Dendritic cell treated with granulocyte-macrophage colony-stimulating factor and Interleukin-4, amounts not matched to agents 40 ng/mL and 50 ng/mL, for 4 days (primary cell): ENCODE results near the gene CAPN9.

ENCODE experiments used
- H3K27ac Mint-ChIP-seq: one replicate; pipeline ENCODE4 v1.8.0; 2022; ENCODE audit warnings: mild to moderate bottlenecking, mixed read lengths
- H3K27me3 Mint-ChIP-seq: one replicate; pipeline ENCODE4 v1.8.0; 2022; ENCODE audit warnings: mild to moderate bottlenecking, mixed read lengths
- H3K36me3 Mint-ChIP-seq: one replicate; pipeline ENCODE4 v1.8.0; 2022; ENCODE audit warnings: low read depth, mixed read lengths
- H3K4me1 Mint-ChIP-seq: one replicate; pipeline ENCODE4 v1.8.0; 2022; ENCODE audit warnings: low read depth, mixed read lengths
- H3K4me3 Mint-ChIP-seq: one replicate; pipeline ENCODE4 v1.8.0; 2022; ENCODE audit warnings: mild to moderate bottlenecking, moderate library complexity, mixed read lengths
- H3K9me3 Mint-ChIP-seq: one replicate; pipeline ENCODE4 v1.8.0; 2022; ENCODE audit warnings: mixed read lengths
- intact Hi-C: fragments of 100-400 bp; cut with micrococcal nuclease; formaldehyde crosslinking; loops from one replicate; pipeline ENCODE4 v1.15.0; 2022

Gene CAPN9

GRCh38 chr1:230798491-230798890 lies 51.3 kb downstream of the CAPN9 start:
- peaks cover 4% of the 10 kb centered on the region for H3K27me3 Mint-ChIP-seq
- H3K4me1 Mint-ChIP-seq, result no peaks in the 10 kb centered on the region
- H3K36me3 Mint-ChIP-seq, result no peaks in the 10 kb centered on the region
- no peak overlapping the region for H3K27ac Mint-ChIP-seq
- intact Hi-C loops, result loop anchor here (5.0 kb wide), 1 partner anchor 414 kb away; no protein-coding TSS in a partner anchor
- H3K9me3 Mint-ChIP-seq, result no peaks in the 10 kb centered on the region
- no peak overlapping the region for H3K4me3 Mint-ChIP-seq

GRCh38 chr1:230800891-230801840 lies 54.0 kb downstream of the CAPN9 start:
- Mint-ChIP-seq H3K4me1 (no peaks in the 10 kb centered on the region), H3K27ac (no peak overlapping the region), H3K27me3 (peaks cover 5% of the 10 kb centered on the region), H3K4me3 (no peak overlapping the region), H3K36me3 (no peaks in the 10 kb centered on the region), H3K9me3 (peaks cover 2% of the 10 kb centered on the region)
- intact Hi-C loops, result no loop called here

- Mint-ChIP-seq H3K9me3 (peaks cover 12% of the 10 kb centered on the region), H3K27ac (no peak overlapping the region), H3K4me1 (no peaks in the 10 kb centered on the region), H3K4me3 (no peak overlapping the region), H3K27me3 (peaks cover 5% of the 10 kb centered on the region), H3K36me3 (no peaks in the 10 kb centered on the region)
- intact Hi-C loops, result no loop called here
These were observed 57.2 kb downstream of the CAPN9 start for GRCh38 chr1:230804396-230804795.

- intact Hi-C loops, result no loop called here
- H3K4me1 Mint-ChIP-seq, result no peaks in the 10 kb centered on the region
These were observed 59.4 kb downstream of the CAPN9 start for GRCh38 chr1:230806552-230806951.

DNA sequence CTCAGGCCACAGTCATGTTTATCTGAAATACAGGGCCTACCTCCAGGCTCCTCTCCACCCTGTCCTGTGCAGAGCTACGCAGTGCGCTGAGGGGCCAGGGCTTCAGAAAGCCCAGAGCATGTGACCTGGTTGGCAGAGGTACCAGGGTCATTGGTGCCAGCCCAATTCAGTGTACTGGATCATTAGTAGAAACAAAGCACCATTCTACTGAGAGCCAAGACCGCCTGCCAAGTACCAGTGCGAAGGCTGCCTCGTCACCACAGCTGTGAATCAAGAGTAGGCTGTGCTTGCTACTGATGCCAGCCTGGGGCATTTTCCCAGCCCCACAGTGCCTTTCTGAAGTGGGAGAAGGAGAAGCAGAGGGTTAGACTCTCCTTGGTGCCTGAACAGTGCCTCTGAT lies 59.8 kb downstream of the CAPN9 start:
- no peak overlapping the region for H3K4me3 Mint-ChIP-seq
- H3K36me3 Mint-ChIP-seq, result no peaks in the 10 kb centered on the region
- H3K27ac Mint-ChIP-seq, result no peak overlapping the region
- intact Hi-C loops, result no loop called here
- no peaks in the 10 kb centered on the region for H3K4me1 Mint-ChIP-seq
- H3K9me3 Mint-ChIP-seq, result peaks cover 12% of the 10 kb centered on the region
- H3K27me3 Mint-ChIP-seq, result peaks cover 4% of the 10 kb centered on the region

More at GRCh38 chr1:230806552-230806951, 59.4 kb downstream of the CAPN9 start:
- no peaks in the 10 kb centered on the region for H3K36me3 Mint-ChIP-seq
- no peak overlapping the region for H3K4me3 Mint-ChIP-seq
- no peak overlapping the region for H3K27ac Mint-ChIP-seq
- peaks cover 12% of the 10 kb centered on the region for H3K9me3 Mint-ChIP-seq
- H3K27me3 Mint-ChIP-seq, result peaks cover 4% of the 10 kb centered on the region

DNA sequence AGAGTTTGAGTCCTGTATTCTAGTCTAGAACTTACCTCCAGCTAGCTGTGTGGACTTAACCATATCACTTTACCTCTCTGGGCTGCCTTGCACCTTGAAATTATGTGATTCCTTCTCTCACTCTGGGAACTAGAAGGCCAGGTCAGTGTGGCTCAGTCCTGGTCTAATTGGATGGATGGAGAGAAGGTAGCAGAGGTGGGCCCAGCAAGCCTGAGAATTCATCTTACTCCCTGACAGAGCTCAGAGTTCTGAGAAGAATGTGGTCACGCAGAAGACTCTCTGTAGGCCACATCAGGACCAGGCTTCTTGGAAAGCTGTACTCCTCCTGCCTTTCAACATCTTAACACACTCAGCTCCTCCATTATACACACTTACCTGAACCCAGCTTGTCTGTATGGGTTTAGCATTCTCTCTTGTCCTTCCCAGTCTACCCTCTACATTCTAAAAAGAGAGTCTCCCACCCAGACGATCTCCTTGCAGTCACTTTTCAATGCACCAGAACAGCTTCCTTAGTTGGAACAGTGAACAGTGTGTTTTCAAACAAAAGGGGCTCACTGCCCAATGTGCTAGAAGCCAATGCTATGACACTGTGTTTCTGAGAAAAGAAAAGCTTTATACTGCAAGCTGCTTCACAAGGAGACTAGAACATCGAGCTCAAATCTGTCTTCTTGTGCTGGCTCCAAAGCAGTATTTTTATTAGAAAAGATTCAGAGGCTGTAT lies 60.5 kb downstream of the CAPN9 start:
- Mint-ChIP-seq H3K9me3 (peaks cover 18% of the 10 kb centered on the region), H3K4me3 (no peak overlapping the region), H3K4me1 (no peaks in the 10 kb centered on the region), H3K27me3 (peaks cover 4% of the 10 kb centered on the region), H3K36me3 (no peaks in the 10 kb centered on the region), H3K27ac (no peak overlapping the region)
- intact Hi-C loops, result no loop called here

GRCh38 chr1:230808281-230808872 lies 61.2 kb downstream of the CAPN9 start:
- no peak overlapping the region for H3K4me3 Mint-ChIP-seq
- H3K27ac Mint-ChIP-seq, result no peak overlapping the region
- peaks cover 3% of the 10 kb centered on the region for H3K27me3 Mint-ChIP-seq
- no peaks in the 10 kb centered on the region for H3K36me3 Mint-ChIP-seq
- peaks cover 25% of the 10 kb centered on the region for H3K9me3 Mint-ChIP-seq
- H3K4me1 Mint-ChIP-seq, result no peaks in the 10 kb centered on the region
- intact Hi-C loops, result no loop called here

DNA sequence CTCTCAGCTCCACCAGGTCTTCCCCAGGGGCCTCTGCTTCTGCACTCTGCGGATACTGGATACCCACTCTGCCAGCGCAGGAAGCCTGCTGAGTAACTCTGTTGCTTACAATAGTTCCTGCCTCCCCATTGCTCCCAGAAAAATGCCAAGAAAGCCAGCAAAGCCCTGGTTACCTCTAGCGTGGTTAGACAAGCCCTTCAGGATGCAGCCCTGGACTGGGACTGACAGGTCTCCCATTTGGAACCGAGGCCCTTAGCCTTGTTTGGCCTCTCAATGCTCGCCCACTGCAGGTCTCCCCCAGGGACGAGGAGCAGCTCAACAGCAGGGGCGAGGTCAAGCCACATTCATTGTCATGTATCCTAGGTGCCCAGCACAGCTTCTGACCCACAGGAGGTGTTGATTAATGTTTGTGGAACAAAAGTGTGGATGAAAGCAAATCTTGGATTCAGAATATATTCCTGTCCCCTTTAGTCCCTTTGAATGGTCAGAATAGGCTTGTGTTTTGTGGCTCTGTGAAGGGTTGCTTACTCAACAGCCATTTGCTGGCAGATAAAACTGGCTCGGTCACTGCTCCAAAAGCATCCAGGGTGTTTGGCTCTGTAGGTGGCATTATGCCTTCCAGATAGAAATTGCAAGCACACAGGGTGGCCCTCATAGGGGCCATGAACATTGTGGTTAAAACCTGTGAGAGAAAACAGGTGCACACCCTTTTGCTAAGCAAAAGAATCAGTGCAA lies 62.2 kb downstream of the CAPN9 start:
- no peaks in the 10 kb centered on the region for H3K4me1 Mint-ChIP-seq
- no peaks in the 10 kb centered on the region for H3K36me3 Mint-ChIP-seq
- H3K9me3 Mint-ChIP-seq, result peaks cover 35% of the 10 kb centered on the region
- intact Hi-C loops, result no loop called here
- H3K27ac Mint-ChIP-seq, result no peak overlapping the region
- H3K4me3 Mint-ChIP-seq, result no peak overlapping the region
- H3K27me3 Mint-ChIP-seq, result peaks cover 3% of the 10 kb centered on the region

DNA sequence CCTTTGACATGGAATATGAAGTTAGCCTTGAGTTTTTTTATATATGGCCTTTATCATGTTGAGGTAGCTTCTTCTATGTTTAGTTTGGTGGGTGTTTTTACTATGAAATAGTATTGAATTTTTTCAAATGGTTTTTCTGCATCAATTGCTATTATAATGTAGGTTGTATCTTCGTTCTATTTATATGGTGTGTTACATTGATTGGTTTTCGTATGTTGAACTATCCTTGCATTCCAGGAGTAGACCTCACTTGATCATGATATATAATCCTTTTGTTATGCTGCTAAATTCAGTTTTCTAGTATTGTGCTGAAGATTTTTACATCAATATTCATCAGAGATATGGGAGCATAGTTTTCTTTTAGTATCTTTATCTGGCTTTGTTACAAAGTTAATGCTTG lies 65.4 kb downstream of the CAPN9 start:
- Mint-ChIP-seq H3K36me3 (no peaks in the 10 kb centered on the region), H3K4me1 (no peaks in the 10 kb centered on the region)

GRCh38 chr1:230814949-230815692 lies 67.9 kb downstream of the CAPN9 start:
- Mint-ChIP-seq H3K4me3 (no peak overlapping the region), H3K27ac (no peak overlapping the region), H3K36me3 (no peaks in the 10 kb centered on the region), H3K4me1 (no peaks in the 10 kb centered on the region), H3K9me3 (peaks cover 23% of the 10 kb centered on the region), H3K27me3 (peaks cover 3% of the 10 kb centered on the region)
- intact Hi-C loops, result no loop called here

More for the DNA sequence above, 65.4 kb downstream of the CAPN9 start:
- Mint-ChIP-seq H3K27me3 (peaks cover 3% of the 10 kb centered on the region), H3K9me3 (peaks cover 23% of the 10 kb centered on the region), H3K4me3 (no peak overlapping the region), H3K27ac (no peak overlapping the region)
- intact Hi-C loops, result no loop called here

GRCh38 chr1:230816018-230816417 lies 68.8 kb downstream of the CAPN9 start:
- no peaks in the 10 kb centered on the region for H3K36me3 Mint-ChIP-seq
- H3K4me1 Mint-ChIP-seq, result no peaks in the 10 kb centered on the region
- H3K27me3 Mint-ChIP-seq, result peaks cover 3% of the 10 kb centered on the region

DNA sequence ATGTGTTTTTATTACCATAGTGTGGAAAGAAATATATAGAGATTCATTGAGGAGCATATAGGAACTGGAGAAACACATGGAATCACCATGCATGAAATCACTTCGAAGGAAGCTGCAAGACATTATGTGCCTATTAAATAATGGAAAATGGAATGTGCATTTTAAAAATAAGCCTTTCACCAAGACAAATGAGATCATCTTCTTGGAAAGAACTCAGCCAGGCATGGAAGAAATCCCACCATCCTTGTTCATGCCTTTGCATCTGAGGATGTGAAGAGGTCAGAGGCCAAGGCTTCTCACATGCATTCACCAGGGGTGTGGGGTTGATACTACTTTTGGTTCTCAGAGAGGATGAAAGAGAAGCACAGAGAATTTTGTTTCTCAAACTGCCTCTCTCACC lies 71.2 kb downstream of the CAPN9 start:
- intact Hi-C loops, result no loop called here
- no peak overlapping the region for H3K4me3 Mint-ChIP-seq
- no peak overlapping the region for H3K27ac Mint-ChIP-seq
- H3K9me3 Mint-ChIP-seq, result peaks cover 10% of the 10 kb centered on the region
- H3K27me3 Mint-ChIP-seq, result peaks cover 5% of the 10 kb centered on the region
- no peaks in the 10 kb centered on the region for H3K36me3 Mint-ChIP-seq
- H3K4me1 Mint-ChIP-seq, result no peaks in the 10 kb centered on the region

More at GRCh38 chr1:230816018-230816417, 68.8 kb downstream of the CAPN9 start:
- peaks cover 23% of the 10 kb centered on the region for H3K9me3 Mint-ChIP-seq
- no peak overlapping the region for H3K4me3 Mint-ChIP-seq
- intact Hi-C loops, result no loop called here
- H3K27ac Mint-ChIP-seq, result no peak overlapping the region

- Mint-ChIP-seq H3K9me3 (peaks cover 5% of the 10 kb centered on the region), H3K27me3 (peaks cover 5% of the 10 kb centered on the region), H3K36me3 (no peaks in the 10 kb centered on the region), H3K4me3 (no peak overlapping the region), H3K4me1 (no peaks in the 10 kb centered on the region), H3K27ac (no peak overlapping the region)
- intact Hi-C loops, result no loop called here
These were observed 71.7 kb downstream of the CAPN9 start for GRCh38 chr1:230818901-230819300.
